NCI-H1436 (cell line): ENCODE measurements around the gene MTERF4.

ENCODE experiments used
- DNase-seq: peaks from one replicate; lab custom pipeline; 2025; lab: John Stamatoyannopoulos, UW

Gene MTERF4

GRCh38 chr2:241049739-241050623, 52.1 kb downstream of the MTERF4 start:
- DNase-seq = no peak

GRCh38 chr2:241048949-241049343, 53.1 kb downstream of the MTERF4 start:
- DNase-seq = no peak

- DNase-seq = no peak
Measured at GRCh38 chr2:241048149-241048948, 53.7 kb downstream of the MTERF4 start.

GRCh38 chr2:241047253-241048010, 54.7 kb downstream of the MTERF4 start:
- no peak for DNase-seq
